GM18868 (cell line): ENCODE measurements around the gene GAS6.
A peak's percentile ranks its signal among the peaks of the same experiment; 100 is the strongest.
"Not testable (repeated sequence)": the region's sequence is repeated elsewhere in the genome, so short reads cannot be mapped to it uniquely, and the experiment has no call there.

Experiments used
- ATAC-seq: cut with Tn5 transposase; IDR thresholded peaks from one replicate; pipeline ENCODE4 v1.9.1; 2021; ENCODE audit warnings: mild to moderate bottlenecking, moderate library complexity; ENCODE audit not compliant: unreplicated experiment

GAS6 gene

DNA sequence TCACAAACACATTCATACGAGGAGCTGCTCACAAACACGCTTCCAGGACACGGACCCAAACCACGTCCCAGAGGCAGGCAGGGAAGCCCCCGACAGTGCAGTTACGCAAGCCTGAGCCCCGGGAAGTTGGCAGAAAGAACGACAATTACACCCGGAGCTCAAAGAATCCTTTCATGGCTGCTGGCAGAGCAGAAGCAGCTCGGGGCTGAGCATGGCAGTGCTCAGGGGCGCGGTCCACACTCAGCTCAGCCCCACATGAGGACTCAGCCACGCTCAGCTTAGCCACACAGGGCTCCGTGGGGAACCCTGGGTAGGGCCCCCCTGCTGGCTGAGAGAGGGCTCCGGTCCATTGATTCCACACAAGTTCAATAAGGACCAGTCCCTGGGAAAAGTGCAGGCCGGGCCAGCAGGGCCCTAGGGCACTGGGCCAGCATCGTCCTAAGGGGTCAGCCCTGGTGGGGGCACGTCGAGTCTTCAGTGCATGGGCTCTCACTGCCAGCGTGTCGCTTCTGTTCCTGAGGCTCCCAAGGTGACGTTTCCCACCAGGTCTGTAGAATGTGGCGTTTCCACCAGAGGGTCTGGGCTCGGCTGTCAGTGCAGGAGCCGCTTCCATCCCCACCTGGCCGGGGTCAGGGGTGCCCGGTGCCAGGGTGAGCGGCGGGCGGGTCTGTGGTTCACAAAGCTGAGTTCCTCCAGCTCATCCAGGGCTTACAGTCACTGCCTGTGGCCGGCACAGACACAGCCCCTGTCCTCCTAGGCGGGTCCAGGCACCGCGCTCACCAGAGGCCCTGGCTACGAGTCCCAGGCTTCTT lies 23.1 kb downstream of the GAS6 start:
- no peak for ATAC-seq

DNA sequence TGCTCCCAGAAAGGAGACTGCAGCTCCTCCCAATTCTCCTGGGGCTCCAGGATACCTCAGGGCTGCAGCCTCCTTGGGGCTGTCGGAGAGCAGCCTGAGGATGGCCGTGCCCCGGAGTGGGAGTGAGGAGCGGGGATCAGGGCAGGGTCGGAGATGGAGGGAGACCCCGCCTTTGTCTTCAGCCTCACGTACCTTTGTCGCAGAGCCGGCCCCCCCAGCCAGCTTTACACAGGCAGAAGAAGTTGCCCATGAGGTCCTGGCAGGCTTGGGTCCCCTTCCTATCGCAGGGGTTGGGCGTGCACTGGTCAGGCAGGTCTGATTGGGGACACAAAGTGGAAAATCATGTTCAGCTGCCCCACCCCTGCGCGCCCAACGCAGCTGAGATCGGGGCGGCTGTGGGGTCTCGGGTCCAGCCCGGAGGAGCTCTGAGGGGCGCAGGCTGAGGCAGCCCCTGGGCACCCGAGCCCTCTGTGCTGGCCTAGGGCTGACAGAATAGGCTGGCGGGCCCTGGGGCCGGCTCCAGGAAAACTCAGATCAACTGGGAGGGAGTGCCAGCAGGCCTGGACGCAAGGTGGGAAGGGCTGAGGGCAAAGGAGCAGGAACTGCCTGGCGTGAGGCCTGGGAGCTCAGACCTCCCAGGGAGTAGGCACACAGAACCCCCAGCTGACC lies 24.2 kb downstream of the GAS6 start:
- ATAC-seq = no peak

DNA sequence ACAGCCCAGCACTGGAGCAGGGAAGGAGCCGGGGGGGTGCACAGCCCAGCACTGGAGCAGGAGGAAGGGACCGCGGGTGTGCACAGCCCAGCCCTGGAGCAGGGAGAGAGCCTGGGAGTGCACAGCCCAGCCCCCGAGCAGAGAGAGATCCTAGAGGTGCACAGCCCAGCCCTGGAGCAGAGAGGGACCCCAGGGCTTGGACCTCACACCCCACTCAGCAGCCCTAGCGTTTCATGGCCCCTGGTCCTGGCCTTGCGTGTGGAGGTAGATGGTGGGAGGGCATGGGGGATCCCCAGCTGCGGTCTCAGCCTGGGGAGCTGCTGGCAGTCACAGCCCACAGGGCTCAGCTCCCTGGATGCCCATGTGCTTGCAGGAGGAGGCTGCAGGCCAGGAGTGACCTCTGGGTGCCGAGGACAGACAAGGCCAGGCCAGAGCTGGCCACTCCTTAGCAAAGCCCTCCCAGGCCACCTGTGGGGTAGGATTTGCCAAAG lies 25.1 kb downstream of the GAS6 start:
- peak; percentile 43 for ATAC-seq

DNA sequence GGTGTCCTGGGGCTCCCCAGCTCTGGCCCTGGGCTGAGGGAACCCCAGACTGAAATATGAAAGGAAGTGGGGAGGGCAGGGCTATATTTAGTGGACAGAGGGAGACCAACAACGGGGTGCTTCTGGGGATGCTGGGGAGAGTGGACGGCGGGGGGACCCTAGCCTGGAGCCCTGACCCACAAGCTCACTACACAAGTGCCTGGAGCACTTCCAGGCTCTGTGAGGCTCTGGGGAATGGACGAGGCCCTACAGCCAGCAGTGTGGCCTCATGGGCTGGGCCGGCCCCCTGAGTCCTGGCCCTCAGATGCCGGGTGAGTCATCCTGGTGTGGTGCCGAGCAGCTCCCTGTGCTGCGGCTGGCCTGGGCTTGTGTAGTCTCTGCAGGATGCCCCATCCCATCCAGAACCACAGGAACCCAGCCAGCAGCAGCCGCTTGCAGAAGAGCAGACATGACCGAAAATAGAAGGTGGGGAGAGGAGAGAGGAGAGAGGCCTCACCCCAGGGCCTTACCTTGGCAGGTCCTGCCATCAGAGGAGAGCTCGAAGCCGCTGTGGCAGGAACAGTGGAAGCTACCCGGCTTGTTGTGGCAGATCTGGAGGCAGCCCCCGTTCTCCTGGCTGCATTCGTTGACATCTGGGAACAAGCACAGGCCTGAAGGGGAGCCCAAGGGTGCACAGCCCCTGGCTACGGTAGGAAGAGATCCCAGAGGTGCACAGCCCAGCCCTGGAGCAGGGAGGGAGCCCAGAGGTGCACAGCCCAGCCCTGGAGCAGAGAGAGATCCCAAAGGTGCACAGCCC lies 26.1 kb downstream of the GAS6 start:
- ATAC-seq = no peak

DNA sequence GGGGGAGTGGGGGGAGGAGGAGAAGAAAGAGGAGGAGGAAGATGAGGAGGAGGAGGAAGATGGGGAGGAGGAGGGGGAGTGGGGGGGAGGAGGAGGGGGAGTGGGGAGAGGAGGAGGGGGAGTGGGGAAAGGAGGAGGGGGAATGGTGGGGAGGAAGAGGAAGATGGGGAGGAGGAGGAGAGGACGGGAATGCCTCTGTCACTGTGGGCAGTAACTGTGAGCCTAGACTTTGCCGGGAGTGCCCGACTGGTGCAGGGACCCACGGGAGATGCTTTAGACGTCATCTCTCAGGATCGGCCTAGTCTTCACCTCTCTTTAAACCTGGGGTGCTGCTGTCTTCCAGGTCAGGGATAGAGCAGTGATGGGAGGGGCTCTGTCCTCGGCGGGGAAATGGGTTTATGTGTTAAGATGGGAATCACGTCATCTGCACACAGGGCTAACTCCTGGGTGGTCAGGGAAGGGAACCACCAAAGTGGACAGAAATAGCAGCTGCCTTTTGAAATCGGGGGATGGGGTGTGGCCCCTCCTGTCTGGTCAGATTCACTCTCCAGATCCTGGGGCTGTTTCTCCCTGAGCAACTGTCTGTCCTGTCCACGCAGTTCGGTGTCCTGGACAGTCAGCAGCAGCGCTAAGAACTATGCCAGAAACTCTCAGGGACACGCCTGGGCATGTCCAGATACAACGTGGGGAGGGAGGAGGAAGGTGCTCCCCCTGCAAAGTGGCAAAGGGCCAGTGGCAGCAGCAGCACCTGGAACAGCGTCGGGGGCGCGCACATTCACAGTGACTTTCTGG lies 26.9 kb downstream of the GAS6 start:
- no peak for ATAC-seq

DNA sequence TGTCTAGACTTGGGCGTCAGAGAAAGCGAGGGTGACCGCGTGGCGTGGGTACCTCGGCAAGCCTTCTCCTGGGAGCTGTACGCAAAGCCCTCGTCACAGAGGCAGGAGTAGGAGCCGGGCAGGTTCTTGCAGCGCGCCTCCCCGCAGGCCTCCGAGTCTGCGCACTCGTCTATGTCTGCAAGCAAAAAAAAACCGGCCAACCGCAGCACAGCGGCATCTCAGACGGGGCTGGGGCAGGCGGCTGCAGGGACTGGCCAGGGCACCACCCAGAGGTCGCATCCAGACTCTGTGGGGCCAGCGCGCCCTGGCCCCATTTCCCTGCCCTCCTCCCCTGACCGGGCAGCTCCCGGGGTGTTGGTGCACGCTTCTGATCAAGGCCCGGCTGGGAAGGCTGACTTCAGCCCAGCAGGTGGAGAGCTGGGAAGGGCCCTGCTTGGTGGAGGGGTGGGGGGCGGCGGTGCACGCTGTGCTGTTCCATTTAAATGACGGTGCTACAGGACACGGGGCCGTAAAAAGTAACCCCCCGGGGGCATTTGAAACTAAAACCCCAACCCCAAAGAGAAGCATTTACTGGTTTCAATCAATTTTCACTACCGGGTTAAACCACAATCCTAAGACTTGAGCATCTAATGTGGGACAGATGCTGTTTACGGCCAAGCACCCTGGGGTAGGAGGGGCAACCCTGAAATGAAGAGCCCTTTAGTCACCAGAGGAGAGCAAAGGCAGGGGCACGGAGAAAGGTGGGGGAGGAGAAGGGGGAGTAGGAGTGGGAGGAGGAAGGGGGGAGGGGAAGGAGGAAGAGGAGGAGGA lies 28.2 kb downstream of the GAS6 start:
- no peak for ATAC-seq

DNA sequence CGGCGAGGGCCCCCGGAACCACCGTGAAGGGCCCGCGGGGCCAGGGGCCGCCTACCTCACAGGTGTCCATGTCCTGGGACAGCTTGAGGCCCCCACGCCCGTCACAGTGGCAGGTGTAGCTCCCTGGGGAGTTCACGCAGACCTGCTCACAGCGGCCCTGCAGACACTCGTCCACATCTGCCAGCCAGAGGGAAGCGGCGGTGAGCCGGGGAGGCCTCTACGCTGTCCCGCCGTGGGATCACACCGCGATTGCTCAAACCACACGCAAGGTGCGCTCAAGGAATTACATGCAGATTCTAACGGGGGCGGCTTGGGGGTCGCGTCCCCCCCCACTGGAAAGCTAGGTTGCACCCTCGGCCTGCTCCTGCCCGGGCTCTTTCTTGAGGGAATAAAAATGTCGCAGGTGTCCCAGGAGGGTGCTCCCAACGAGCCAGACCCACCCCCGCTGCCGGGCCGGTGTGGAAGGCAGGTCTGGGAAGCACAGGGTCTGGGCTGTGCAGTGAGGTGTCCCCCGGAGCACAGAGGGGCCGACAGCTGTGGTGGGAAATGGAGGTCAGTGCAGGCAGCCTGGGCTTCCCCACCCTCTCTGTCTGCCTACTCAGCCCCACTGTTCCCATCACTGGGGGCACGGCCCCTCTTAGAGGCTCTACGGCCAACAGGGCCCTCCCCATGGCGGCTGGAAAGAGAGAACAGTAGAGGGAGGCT lies 29.2 kb downstream of the GAS6 start:
- no peak for ATAC-seq

DNA sequence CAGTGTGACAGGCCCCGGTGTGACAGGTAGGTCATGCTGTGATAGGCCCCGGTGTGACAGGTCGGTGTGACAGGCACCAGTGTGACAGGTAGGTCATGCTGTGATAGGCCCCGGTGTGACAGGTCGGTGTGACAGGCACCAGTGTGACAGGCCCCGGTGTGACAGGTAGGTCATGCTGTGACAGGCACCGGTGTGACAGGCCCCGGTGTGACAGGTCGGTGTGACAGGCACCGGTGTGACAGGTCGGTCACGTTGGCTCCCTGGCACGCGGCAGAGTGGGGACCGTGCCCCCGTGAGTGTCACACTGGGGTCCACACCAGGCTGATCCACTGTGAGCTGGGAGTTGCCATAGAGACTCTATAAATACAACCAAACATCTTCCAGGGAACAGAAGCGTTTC lies 29.9 kb downstream of the GAS6 start:
- ATAC-seq = not testable (repeated sequence)

DNA sequence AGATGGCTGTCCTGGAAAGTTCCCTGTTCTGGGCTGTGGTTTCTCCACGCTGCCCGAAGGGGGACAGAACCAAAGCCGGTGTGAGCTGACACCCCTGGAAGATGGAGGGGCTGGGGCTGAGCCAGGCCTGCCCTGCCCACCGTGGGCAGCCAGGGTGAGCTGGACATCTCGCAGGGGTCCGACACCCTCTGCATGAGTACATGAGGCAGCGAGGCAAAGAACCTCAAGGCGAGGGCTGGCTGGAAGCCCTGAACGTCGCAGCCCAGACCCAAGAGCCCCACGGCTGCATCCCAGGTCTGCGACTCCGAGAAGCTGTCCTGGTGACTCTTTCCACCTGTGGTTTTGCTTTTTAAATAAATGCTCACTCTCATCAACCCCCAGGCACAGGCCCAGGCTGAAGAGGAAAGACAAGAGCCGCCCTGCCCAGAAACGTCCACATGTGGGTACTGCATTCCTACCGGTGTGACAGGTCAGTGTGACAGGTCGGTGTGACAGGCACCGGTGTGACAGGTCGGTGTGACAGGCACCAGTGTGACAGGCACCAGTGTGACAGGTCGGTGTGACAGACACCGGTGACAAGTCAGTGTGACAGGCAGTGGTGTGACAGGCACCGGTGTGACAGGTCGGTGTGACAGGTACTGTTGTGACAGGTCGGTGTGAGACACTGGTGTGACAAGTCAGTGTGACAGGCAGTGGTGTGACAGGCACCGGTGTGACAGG lies 30.6 kb downstream of the GAS6 start:
- no peak for ATAC-seq

DNA sequence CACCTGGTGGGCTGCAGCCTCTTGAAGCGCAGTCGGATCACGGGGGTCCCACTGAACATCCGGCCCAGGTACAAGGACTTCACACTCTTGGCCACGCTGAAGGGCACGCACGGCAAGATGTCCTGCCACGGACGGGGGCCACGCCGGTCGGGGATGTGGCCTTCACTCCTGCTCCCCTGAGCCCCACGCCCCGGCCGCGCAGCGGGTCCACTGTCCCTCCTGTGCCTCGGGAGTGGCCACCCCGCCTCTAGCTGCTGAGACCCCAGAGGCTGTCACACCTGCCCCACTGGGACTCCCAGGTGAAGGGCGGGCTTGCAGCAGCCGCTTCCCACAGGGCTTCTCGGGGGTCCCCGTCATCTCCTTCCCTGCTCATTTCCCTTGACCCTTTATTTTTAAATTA lies 31.2 kb downstream of the GAS6 start:
- no peak for ATAC-seq

DNA sequence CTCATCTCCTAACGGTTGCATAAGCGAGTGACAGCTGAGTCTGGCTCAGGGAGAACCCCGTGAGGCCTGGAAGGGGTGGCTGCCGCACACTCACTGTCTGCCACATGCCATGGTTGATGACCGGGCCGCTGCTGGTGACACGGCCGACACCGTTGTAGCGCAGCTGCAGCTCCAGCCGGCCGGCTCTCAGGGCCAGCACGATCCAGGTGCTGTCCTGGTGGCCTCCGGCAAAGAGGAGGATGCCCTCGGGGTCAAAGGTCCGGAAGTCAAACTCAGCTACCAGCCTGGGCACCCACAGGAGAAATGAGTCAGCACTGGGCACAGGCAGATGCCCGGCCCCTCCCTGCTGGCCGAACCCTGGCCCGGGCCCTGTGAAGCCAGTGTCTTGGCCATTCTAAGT lies 31.7 kb downstream of the GAS6 start:
- ATAC-seq = no peak

DNA sequence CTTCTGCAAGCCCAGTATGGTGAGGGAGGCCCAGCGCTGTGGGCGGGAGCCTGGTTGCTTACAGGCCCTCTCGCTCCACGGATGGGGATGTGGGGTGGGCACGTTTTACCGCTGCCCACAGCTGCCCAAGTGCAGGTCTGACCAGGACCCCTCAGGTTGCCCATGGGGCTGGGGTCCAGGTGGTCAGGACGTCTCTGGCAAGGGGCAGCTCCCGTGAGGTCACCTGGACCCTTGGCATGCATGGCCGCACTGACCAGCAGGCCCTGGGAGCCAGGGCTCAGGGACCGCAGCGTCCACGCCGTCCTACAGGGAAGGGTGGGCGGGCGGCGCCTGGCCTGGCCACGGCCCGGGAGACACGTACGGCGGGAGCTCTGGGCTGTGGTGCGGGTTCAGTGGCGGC lies 32.8 kb downstream of the GAS6 start:
- ATAC-seq = no peak

DNA sequence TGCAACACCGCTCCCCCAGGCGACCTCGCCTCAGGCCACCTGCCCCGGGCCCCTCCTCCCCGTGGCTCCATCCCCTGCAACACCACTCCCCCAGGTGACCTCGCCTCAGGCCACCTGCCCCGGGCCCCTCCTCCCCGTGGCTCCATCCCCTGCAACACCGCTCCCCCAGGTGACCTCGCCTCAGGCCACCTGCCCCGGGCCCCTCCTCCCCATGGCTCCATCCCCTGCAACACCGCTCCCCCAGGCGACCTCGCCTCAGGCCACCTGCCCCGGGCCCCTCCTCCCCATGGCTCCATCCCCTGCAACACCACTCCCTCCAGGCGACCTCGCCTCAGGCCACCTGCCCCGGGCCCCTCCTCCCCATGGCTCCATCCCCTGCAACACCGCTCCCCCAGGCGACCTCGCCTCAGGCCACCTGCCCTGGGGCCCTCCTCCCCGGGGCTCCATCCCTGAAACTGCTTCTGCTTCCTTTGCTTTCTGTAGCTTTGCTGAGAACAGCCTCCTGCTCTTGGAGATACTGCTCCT lies 33.4 kb downstream of the GAS6 start:
- ATAC-seq = not testable (repeated sequence)

DNA sequence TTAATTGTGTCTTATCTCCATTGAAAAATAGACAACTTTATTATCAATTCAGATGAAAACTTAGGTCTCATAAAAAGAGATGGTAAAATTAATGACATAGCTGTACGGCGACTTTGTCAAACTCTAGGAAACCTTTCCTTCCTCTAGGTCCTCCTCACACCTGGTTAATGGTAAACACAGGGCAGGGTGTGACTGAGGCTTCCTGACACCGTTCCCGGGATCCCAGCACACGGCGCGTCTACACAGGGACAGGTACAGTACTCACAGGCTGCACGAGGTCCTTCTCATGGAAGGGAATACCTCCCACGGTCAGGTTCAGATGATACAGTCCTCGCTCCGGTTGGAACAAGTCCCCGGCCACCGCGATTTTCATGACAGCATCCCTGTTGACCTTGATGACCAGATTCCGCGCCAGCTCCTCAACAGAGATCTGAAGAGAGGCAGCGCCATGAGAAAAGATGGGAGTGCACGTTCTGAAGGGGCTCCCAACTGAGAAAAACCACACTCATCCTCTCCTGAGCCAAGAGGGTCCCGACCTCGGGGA lies 35.5 kb downstream of the GAS6 start:
- ATAC-seq = no peak

DNA sequence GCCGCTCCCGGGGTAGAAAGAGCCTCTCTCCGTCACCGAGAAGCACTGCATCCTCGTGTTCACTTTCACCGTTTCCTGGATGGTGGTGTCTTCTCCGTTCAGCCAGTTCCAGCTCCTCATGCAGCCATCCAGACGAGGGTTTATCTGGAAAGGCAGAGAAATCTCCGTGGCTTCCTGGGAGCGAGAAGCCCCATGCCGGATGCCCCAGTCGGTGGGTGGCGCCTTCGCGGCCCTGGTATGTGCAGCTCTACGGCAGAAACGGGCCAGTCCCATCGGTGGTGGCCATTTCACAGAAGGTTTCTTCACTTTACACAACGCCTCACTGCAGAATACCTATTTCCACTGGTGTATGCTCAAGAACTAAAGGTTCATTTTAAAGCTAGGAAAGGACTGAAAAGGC lies 36.9 kb downstream of the GAS6 start:
- ATAC-seq = no peak

DNA sequence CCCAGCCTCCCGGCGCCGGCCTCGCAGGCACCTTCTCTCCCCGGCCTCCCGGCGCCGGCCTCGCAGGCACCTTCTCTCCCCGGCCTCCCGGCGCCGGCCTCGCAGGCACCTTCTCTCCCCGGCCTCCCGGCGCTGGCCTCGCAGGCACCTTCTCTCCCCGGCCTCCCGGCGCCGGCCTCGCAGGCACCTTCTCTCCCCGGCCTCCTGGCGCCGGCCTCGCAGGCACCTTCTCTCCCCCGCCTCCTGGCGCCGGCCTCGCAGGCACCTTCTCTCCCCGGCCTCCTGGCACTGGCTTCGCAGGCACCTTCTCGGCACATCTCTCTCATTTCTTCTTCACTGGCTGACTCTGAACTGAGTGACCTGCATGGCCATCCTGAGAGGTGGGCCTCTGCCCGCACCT lies 37.4 kb downstream of the GAS6 start:
- not testable (repeated sequence) for ATAC-seq

DNA sequence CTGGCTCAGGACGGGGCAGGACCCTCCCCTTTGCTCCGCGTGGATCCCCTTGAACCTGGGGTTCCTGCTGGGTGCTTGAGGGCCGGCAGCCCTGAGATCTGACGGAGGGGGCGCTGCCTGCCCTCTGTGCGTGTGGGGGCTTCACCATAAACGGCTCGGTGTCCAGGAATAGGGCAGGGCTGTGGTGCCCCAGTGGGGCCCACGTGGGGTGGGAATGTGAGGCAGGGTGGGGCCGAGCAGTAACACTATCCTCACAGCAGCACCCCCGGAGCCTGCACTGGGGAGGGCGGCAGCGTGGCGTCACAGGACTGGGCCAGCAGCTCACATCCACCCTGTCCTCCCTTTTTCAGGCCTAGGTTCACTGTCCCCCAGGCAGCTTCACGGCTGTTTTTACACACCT lies 38.0 kb downstream of the GAS6 start:
- ATAC-seq = no peak

DNA sequence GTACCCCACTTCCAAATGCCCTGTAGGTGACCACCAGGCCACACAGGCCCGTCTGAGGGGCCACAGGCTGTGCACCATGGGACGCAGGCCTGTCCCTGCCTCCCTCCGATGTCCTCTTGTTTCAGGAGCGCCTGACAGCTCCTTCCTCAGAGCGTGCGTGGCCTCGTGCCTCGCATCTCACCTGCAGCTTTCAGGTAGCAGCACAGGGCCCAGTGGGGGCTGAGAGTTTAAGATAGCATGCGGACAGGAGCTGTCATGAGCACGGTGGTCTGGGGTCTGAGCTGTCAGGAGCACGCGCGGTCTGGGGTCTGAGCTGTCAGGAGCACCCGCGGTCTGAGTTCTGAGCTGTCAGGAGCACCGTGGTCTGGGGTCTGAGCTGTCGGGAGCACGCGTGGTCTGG lies 40.1 kb downstream of the GAS6 start:
- ATAC-seq = no peak
